T-helper 2 cell treated with Interferon-gamma antibody and Interleukin-4, amounts not matched to agents 100 ng/mL and 5 ng/mL, for 36 hours (primary cell): ENCODE data around the gene ARID3A. TPM values are rescaled to one million over a fixed set of nuclear protein-coding genes. Genes with fewer than 3 reads are reported as not detected.

ENCODE experiments used
- intact Hi-C: fragments of 100-400 bp; cut with micrococcal nuclease; formaldehyde crosslinking; loops from one replicate; pipeline ENCODE4 v1.15.1; 2023
- total RNA-seq: library from RNA; stranded (reverse); gene quantifications from 2 replicates; pipeline ENCODE4 v1.2.3, GENCODE V29; 2022

The ARID3A gene
- total RNA-seq, 1 donor from 2014 or later = 26.8 TPM

GRCh38 chr19:982567-983170, 56.8 kb downstream of the ARID3A start:
- intact Hi-C loops = loop anchor here (1.0 to 2.0 kb wide), 2 partner anchors 61 to 118 kb away; no protein-coding TSS in a partner anchor

- intact Hi-C loops = loop anchor here (1.0 kb wide), 1 partner anchor 59 kb away; no protein-coding TSS in a partner anchor
These were observed 58.5 kb downstream of the ARID3A start, which contains the start of gene WDR18 for GRCh38 chr19:984165-984967. WDR18 (plus strand) TSS chr19:984345; CDS start chr19:984354, 9 bp downstream.

- intact Hi-C loops = no loop called here
These were observed 60.2 kb downstream of the ARID3A start for GRCh38 chr19:986083-986482.

- intact Hi-C loops = no loop called here
These were observed 62.2 kb downstream of the ARID3A start for GRCh38 chr19:988081-988480.

- intact Hi-C loops = no loop called here
These were observed 62.7 kb downstream of the ARID3A start for GRCh38 chr19:988510-988909.

- intact Hi-C loops = no loop called here
These were observed 63.7 kb downstream of the ARID3A start for GRCh38 chr19:989381-990081.

- intact Hi-C loops = no loop called here
These were observed 64.3 kb downstream of the ARID3A start for GRCh38 chr19:990119-990571.

- intact Hi-C loops = no loop called here
These were observed 64.9 kb downstream of the ARID3A start for GRCh38 chr19:990746-991145.

- intact Hi-C loops = no loop called here
These were observed 65.5 kb downstream of the ARID3A start for GRCh38 chr19:991174-991931.

GRCh38 chr19:991932-992669, 66.3 kb downstream of the ARID3A start:
- intact Hi-C loops = no loop called here

- intact Hi-C loops = no loop called here
These were observed 66.8 kb downstream of the ARID3A start for GRCh38 chr19:992670-993055.

- intact Hi-C loops = no loop called here
These were observed 67.6 kb downstream of the ARID3A start for GRCh38 chr19:993361-993830.

- intact Hi-C loops = no loop called here
These were observed 68.1 kb downstream of the ARID3A start for GRCh38 chr19:993831-994393.

GRCh38 chr19:994516-994915, 68.7 kb downstream of the ARID3A start:
- intact Hi-C loops = no loop called here

- intact Hi-C loops = loop anchor here (5.0 kb wide), 1 partner anchor 133 kb away; no protein-coding TSS in a partner anchor
These were observed 69.4 kb downstream of the ARID3A start for GRCh38 chr19:995051-995827.

- intact Hi-C loops = loop anchor here (5.0 kb wide), 1 partner anchor 134 kb away; no protein-coding TSS in a partner anchor
These were observed 70.4 kb downstream of the ARID3A start for GRCh38 chr19:996051-996838.

- intact Hi-C loops = loop anchor here (5.0 kb wide), 1 partner anchor 136 kb away; no protein-coding TSS in a partner anchor
These were observed 72.2 kb downstream of the ARID3A start for GRCh38 chr19:998064-998463.

- intact Hi-C loops = loop anchor here (5.0 kb wide), 1 partner anchor 137 kb away; no protein-coding TSS in a partner anchor
These were observed 73.5 kb downstream of the ARID3A start for GRCh38 chr19:999379-999719.
